Esophagus (tissue), 2 donors: ENCODE measurements around the gene IGF2. TPM values are rescaled to one million over a fixed set of nuclear protein-coding genes. Genes with fewer than 3 reads are reported as not detected.

ENCODE experiments used
- H3K27ac ChIP-seq, 2 donors: one replicate each; pipeline ENCODE4 v1.5.1; 2013; ENCODE audit warnings: low read depth in 2 of 2, mild to moderate bottlenecking in 2 of 2, inconsistent platforms in 1 of 2, low read length in 1 of 2, moderate library complexity in 1 of 2
- H3K27me3 ChIP-seq, 2 donors: one replicate each; pipeline ENCODE4 v1.6.1; 2013; ENCODE audit warnings: low read length in 2 of 2, control low read depth in 1 of 2, mild to moderate bottlenecking in 1 of 2; ENCODE audit not compliant: insufficient read depth in 2 of 2, control insufficient read depth in 1 of 2
- H3K36me3 ChIP-seq, 2 donors: one replicate each; pipeline ENCODE4 v1.6.1; 2013; ENCODE audit warnings: low read length in 1 of 2; ENCODE audit not compliant: control insufficient read depth in 2 of 2, insufficient read depth in 2 of 2
- H3K4me1 ChIP-seq, 2 donors: one replicate each; pipeline ENCODE4 v1.6.1; 2013; ENCODE audit warnings: low read length in 1 of 2; ENCODE audit not compliant: control insufficient read depth in 2 of 2, insufficient read depth in 2 of 2
- H3K4me3 ChIP-seq, 2 donors: one replicate each; pipeline ENCODE4 v1.5.1; 2013; ENCODE audit warnings: low read length in 2 of 2, mild to moderate bottlenecking in 2 of 2, low read depth in 1 of 2, moderate library complexity in 1 of 2
- H3K9me3 ChIP-seq, 2 donors: one replicate each; pipeline ENCODE4 v1.6.1; 2013; ENCODE audit warnings: mild to moderate bottlenecking in 2 of 2, low read depth in 1 of 2, low read length in 1 of 2, moderate library complexity in 1 of 2; ENCODE audit not compliant: control insufficient read depth in 2 of 2, insufficient read depth in 1 of 2
- WGBS, 2 donors: extraction: QIAGEN DNeasy Blood & Tissue Kit; methylation state at CpG; one replicate each; pipeline ENCODE4 v1.1.7; 2013; 5-methylcytosine and 5-hydroxymethylcytosine counted together
- polyA plus RNA-seq, 2 donors: library from polyadenylated mRNA; stranded (reverse); fragments of 200-250 nt; gene quantifications; one replicate each; pipeline ENCODE4 v1.2.3, GENCODE V29; 2013
- donor health status: healthy with polysubstance abuse.
- donor health status: Bipolar disorder and iron deficiency.

Gene IGF2
- polyA plus RNA-seq, 2 donors = 2.4 to 3.2 TPM

GRCh38 chr11:2096011-2096918, 42.9 kb downstream of the IGF2 start:
- H3K36me3 ChIP-seq = no peaks in the 10 kb centered on the region
- no peaks in the 10 kb centered on the region for H3K9me3 ChIP-seq
- peaks cover 2 to 28% of the 10 kb centered on the region in 2 donors for H3K4me1 ChIP-seq
- H3K4me3 ChIP-seq = no peak overlapping the region
- H3K27me3 ChIP-seq = no peaks in the 10 kb centered on the region
- 84 to 92% methylated on average over 19 of the region's 19 CpGs for WGBS, 2 donors
- H3K27ac ChIP-seq = peak overlapping the region; percentile 48 to 80

GRCh38 chr11:2095542-2095941, 43.6 kb downstream of the IGF2 start:
- H3K4me1 ChIP-seq = peaks cover 2 to 28% of the 10 kb centered on the region in 2 donors
- no peak overlapping the region for H3K4me3 ChIP-seq
- H3K36me3 ChIP-seq = no peaks in the 10 kb centered on the region
- WGBS, 2 donors = 88 to 94% methylated on average over 7 of the region's 7 CpGs
- H3K27me3 ChIP-seq = no peaks in the 10 kb centered on the region
- H3K9me3 ChIP-seq = no peaks in the 10 kb centered on the region
- no peak overlapping the region for H3K27ac ChIP-seq

GRCh38 chr11:2095198-2095520, 44.0 kb downstream of the IGF2 start:
- WGBS, 2 donors = 95 to 97% methylated on average over 6 of the region's 6 CpGs
- Histone ChIP-seq H3K4me1 (peaks cover 2 to 28% of the 10 kb centered on the region in 2 donors), H3K4me3 (no peak overlapping the region), H3K27ac (no peak overlapping the region), H3K27me3 (no peaks in the 10 kb centered on the region), H3K36me3 (no peaks in the 10 kb centered on the region), H3K9me3 (no peaks in the 10 kb centered on the region)

GRCh38 chr11:2094354-2095197, 44.6 kb downstream of the IGF2 start:
- H3K4me3 ChIP-seq = no peak overlapping the region
- no peak overlapping the region for H3K27ac ChIP-seq
- peaks cover 2 to 24% of the 10 kb centered on the region in 2 donors for H3K4me1 ChIP-seq
- WGBS, 2 donors = 61 to 71% methylated on average over 21 of the region's 21 CpGs
- H3K9me3 ChIP-seq = no peaks in the 10 kb centered on the region
- no peaks in the 10 kb centered on the region for H3K27me3 ChIP-seq
- no peaks in the 10 kb centered on the region for H3K36me3 ChIP-seq

GRCh38 chr11:2093575-2094353, 45.4 kb downstream of the IGF2 start:
- Histone ChIP-seq H3K9me3 (no peaks in the 10 kb centered on the region), H3K36me3 (no peaks in the 10 kb centered on the region), H3K27ac (peak overlapping the region in 1 of 2 donors; percentile 4), H3K27me3 (no peaks in the 10 kb centered on the region), H3K4me3 (no peak overlapping the region), H3K4me1 (peaks cover 2 to 22% of the 10 kb centered on the region in 2 donors)
- 46 to 54% methylated on average over 18 of the region's 18 CpGs for WGBS, 2 donors

GRCh38 chr11:2092956-2093412, 46.2 kb downstream of the IGF2 start:
- H3K4me3 ChIP-seq = no peak overlapping the region
- 14 to 16% methylated on average over 10 of the region's 10 CpGs for WGBS, 2 donors
- H3K9me3 ChIP-seq = no peaks in the 10 kb centered on the region
- H3K27me3 ChIP-seq = no peaks in the 10 kb centered on the region
- no peaks in the 10 kb centered on the region for H3K36me3 ChIP-seq
- no peak overlapping the region for H3K27ac ChIP-seq
- H3K4me1 ChIP-seq = peaks cover 2 to 22% of the 10 kb centered on the region in 2 donors

GRCh38 chr11:2092464-2092910, 46.7 kb downstream of the IGF2 start:
- 62 to 70% methylated on average over 9 of the region's 9 CpGs for WGBS, 2 donors
- H3K36me3 ChIP-seq = no peaks in the 10 kb centered on the region
- no peaks in the 10 kb centered on the region for H3K27me3 ChIP-seq
- peaks cover 2 to 22% of the 10 kb centered on the region in 2 donors for H3K4me1 ChIP-seq
- H3K9me3 ChIP-seq = no peaks in the 10 kb centered on the region
- H3K27ac ChIP-seq = no peak overlapping the region
- no peak overlapping the region for H3K4me3 ChIP-seq

- H3K27me3 ChIP-seq = no peaks in the 10 kb centered on the region
- peaks cover 2 to 18% of the 10 kb centered on the region in 2 donors for H3K4me1 ChIP-seq
- no peaks in the 10 kb centered on the region for H3K9me3 ChIP-seq
- no peak overlapping the region for H3K27ac ChIP-seq
- no peak overlapping the region for H3K4me3 ChIP-seq
- 78 to 84% methylated on average over 18 of the region's 18 CpGs for WGBS, 2 donors
- H3K36me3 ChIP-seq = no peaks in the 10 kb centered on the region
Observed at GRCh38 chr11:2091786-2092463, 47.3 kb downstream of the IGF2 start.
